SU-DHL-6 (cell line): ENCODE results near the gene CASP9.

ENCODE experiments used
- EZH2phosphoT487 ChIP-seq: fragments of 200-600 bp; sonication (generic), shearing (Covaris generic); conservative IDR thresholded peaks from 2 replicates; pipeline ENCODE4 v1.6.1; 2018; ENCODE audit warnings: mild to moderate bottlenecking, antibody characterized with exemption, low read length, moderate library complexity, mixed read lengths
- TF ChIP-seq, protein P1 (sequence below): fragments of 200-600 bp; sonication (generic); IDR thresholded peaks from one replicate; pipeline ENCODE4 v1.5.1; 2017; ENCODE audit warnings: antibody characterized with exemption, mild to moderate bottlenecking, low read length, moderate library complexity; ENCODE audit not compliant: insufficient read depth, poor library complexity, severe bottlenecking

DNA sequence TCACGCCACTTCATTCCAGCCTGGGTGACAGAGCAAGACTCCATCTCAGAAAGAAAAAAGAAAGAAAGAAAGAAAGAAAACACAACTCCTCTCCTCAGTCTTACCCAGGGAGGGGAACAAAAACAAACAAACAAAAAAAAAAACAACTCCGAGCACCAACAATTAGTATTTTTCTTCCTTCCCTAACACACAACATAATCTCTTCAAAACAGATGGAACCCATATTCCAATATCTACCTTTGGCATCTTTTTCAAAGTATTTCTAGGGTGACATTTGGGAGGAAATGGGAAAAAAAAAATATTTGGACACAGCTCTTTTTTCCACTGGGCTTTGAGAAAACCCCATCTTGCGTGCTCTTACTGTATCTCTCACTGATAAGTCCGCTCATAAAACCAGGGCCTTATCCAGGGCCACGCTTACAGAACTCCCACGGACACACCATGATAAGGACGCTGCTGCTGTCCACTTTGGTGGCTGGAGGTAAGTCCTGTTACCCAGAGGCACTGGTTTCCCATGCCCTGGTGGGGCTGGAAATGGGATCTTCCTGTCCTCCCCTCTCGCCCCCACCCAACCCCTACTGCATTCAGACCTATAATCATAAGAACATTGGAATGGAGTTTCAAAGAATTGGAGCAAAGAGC lies 67.6 kb downstream of the CASP9 start, which contains the start of gene CELA2A:
- TF ChIP-seq, protein P1, sequence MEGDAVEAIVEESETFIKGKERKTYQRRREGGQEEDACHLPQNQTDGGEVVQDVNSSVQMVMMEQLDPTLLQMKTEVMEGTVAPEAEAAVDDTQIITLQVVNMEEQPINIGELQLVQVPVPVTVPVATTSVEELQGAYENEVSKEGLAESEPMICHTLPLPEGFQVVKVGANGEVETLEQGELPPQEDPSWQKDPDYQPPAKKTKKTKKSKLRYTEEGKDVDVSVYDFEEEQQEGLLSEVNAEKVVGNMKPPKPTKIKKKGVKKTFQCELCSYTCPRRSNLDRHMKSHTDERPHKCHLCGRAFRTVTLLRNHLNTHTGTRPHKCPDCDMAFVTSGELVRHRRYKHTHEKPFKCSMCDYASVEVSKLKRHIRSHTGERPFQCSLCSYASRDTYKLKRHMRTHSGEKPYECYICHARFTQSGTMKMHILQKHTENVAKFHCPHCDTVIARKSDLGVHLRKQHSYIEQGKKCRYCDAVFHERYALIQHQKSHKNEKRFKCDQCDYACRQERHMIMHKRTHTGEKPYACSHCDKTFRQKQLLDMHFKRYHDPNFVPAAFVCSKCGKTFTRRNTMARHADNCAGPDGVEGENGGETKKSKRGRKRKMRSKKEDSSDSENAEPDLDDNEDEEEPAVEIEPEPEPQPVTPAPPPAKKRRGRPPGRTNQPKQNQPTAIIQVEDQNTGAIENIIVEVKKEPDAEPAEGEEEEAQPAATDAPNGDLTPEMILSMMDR = no peak
- no peak for TF ChIP-seq EZH2phosphoT487
